Stimulated activated CD8-positive, alpha-beta memory T cell treated with anti-CD3 and anti-CD28 coated beads, Interleukin-4, amount 100 ng/mL, for 4 hours (primary cell): Measurements from ENCODE around the gene IMP4.

Source experiments
- DNase-seq, 2 donors: peaks; one replicate each; pipeline ENCODE4 v3.0.0-alpha.2; 2020; ENCODE audit warnings: low read depth in 2 of 2, low spot score in 1 of 2

IMP4 gene

DNA sequence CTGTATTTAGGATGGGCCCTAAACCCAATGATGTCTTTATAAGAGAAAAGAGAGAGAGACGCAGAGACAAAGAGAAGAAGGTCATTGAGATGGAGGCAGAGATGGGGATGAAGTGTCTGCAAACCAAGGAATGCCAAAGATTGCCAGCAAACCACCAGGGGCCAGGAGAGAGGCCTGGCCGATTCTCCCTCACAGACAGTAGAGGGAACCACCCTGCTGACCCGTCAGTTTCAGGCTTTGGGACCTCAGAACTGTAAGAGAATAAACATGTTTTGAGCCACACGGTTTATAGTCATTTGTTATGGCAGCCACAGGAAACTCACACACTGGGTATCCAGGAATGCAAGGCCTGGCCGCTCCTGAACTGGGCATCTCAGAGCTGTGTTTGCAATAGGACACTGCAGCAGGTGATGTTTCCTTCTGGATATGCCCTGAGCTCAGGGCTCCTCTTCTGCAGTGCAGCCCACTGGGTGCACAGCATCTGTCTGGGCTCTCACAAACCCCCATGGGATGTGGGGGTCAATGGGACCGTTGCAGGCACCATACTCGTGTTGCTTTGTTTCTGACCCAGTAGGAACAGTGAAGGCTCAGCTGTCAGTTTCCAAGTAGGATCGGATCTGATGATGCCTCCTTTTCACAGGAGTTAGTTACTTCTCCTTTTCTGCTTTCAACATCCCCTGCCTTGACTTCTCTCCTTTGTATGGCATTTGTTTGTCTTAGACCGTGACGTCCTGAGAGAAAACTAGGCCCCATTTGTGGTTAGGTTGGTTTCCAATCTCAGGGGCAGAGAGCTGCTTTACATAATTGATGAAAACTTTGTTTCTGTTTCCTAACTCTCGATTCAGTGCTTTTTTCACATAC lies 34.0 kb downstream of the IMP4 start:
- DNase-seq: no peak

DNA sequence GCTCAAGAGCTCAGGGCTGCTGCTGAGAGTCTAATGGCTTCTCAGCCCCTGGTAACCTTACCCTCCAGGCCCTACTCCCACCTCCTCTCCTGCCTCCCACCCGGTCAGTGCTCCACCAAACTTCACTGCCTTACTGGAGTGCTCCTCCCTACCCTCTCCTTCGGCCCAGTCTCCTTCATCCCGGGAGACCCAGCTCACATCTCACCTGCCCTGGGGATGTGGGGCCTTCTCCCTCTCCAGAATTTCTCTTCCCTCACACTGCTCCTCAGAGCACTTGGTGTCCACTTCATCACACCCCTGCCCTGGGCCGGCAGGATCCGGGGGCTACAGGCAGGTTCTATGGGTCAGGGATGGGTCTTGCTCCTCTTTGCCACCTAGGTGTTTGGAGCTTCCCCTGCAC lies 34.8 kb downstream of the IMP4 start:
- DNase-seq: no peak

DNA sequence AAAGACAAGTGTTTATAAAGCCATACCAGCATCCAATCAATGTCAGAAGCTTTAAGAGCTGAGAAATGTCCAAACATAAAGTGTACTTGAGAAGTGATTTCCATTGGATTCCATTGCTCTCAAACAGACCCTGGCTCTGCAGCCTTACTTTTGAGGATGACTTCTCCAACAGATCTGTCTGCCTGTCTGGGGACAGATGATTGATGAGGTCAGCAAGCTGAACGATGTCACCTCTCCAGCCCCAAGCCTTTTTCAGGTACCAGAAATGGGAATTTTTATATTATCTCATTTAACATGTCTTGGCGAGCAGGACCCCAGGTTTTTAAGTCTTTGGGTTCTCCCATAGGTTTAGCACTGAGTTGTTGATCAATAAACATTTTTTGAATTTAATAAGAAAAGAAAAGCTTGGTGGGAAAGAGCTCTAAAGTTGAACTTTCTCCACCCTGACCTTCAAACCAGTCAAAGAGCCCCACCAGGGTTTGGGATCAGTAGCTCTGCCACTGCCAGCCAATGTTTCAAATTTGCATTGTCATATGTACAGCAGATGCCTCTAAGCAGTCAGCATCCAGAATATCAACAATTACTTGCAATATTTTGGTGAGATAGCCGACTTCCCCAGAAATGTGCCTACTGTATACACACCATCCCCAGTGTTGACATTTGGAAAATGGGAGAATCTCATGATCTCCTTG lies 35.7 kb downstream of the IMP4 start:
- DNase-seq: no peak

DNA sequence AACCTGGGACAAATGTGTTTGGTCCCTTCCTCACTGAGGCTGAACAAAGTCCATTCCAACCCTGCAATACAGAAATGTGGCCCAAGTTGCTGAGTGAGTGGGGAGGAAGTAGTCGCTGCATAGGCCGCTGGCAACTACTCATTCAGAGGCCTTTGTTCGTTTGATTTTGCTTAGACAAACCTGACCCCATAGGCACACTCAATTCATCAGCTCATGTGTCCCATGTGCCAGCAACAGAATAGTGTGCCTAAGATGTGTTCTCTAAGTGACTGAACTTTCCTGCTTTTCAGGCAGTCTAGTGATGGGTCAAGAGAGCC lies 36.2 kb downstream of the IMP4 start:
- DNase-seq: no peak

DNA sequence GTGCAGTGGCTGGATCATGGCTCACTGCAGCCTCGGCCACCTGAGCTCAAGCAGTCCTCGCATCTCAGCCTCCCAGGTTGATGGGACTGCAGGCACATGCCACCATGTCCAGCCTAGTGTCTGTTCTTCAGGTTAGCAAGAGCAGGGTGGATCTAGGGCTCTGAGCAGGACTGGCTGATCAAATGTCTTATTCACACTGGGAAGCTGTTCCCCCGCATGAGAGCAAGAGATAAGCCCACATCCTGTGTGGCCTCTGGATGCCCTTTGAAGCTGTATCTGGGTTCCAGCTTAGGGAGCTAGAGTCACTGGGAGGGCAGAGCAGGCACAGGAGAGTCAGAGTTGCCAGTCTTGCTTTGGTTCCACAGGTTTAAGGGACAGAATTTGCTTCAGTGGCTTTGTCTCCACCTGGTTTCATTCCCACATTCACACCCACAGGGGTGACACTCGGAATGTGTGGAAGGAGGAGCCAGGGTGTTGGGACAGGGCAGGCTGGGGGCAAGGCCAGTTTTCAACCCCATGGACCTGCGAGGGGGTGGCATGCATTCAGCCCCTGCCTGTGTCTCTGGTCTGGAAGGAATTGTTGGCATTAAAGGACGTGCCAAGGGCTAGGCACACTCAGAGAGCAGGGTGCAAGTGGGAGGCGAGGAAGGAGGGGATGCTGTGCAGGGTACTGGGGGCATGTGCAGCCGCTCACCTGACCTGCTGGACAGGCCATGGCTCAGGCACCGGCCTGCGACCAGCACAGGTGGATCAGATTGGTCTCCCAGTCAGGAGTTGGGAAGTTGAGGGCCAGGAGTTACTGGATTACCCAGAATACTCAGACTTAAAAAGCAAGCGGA lies 37.6 kb downstream of the IMP4 start:
- DNase-seq: no peak

DNA sequence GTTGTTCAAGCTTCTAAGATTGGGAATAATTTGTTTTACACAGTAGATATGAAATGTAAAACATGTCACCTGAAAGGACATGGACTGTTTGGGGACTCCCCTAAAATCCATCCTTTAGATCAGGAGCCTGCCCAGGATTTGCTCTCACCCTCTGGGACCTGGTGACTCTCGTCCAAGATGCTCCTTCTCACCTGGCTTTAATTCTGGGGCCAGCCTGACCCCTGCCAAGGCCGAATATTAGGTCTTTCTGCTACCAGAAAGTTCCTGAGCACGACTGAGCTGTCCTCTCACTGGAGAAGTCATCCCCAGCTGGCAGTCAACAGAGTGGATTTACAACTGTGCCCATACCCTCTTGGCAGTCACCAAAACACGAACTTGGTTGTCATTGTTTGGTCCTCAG lies 38.4 kb downstream of the IMP4 start:
- DNase-seq: no peak

DNA sequence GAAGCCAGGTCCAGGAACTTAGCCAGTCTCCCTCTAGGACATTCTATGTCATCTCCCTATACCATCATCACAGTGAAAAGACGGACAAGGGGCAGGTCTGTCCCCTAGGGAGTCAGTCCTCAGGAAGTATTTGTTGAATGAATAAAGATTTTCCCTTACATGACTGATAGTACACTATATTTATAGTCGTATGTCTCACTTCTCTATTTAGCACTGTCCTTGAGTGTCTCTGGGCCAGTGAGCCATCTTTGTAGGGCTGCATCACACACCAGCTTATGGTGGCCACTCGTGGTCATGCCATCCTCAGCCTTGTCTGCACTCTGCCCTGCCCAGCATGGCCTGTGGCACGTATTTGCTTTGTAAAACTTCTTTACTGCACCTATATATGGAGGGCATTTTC lies 38.9 kb downstream of the IMP4 start:
- no peak for DNase-seq

DNA sequence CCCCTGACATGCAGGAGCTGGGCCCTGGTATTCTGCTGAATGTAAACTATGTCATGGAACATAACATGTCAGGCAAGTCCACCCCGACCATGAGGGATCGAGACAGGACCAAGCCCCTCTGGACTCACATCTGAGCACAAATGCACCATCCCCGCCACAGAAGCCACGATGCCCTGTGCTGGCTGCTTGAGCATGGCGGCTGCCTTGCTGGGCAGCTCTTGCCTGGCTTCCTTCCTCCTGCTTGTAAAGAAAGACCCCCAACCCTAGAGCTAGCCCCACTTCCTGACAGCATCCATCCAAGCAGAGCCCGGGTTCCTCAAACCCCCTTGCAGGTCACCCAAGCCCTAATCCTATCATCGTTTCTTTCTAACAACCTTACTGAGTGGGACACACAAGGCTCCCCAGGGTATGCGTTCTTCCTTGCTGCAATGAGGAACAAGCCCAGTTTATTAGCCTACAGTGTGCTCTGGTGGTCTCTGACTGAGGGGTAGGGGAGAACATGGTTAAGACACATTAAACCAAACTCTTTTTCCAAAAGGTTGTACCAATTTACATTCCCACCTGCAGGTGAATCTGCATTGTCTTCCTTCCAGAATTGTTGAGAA lies 39.7 kb downstream of the IMP4 start:
- no peak for DNase-seq

DNA sequence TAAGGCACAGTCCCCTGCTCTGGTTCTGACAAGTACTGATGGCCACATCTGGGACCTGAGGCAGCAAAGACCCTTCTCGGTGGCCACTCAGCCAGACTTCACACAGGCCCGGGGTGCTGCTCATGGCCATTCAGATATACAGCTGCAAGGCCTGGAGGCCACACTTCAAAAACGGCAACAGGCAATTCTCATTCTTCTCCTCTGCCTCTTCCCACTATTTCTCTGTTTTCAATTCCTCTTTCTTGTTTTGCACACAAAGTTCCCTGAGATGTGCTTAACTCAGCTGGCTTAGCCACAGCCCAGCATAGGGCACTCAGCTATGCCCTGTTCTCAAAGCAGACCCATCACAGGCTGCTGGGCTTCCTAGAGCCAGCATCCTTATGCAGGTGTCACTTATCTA lies 43.0 kb downstream of the IMP4 start:
- DNase-seq: no peak

DNA sequence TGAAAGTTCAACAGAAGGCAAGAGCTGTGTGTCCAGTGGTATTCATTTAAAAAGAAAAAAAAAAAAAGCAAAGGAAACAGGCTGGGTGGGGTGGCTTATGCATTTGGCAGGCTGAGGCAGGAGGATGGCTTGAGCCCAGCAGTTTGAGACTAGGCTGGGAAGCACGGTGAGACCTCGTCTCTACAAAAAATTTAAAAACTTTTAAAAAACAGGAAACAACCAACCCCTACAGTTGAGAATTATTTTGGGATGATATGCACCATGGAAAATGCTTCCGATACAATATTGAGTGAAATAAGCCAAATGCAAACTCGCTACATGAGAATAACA lies 44.3 kb downstream of the IMP4 start:
- no peak for DNase-seq

DNA sequence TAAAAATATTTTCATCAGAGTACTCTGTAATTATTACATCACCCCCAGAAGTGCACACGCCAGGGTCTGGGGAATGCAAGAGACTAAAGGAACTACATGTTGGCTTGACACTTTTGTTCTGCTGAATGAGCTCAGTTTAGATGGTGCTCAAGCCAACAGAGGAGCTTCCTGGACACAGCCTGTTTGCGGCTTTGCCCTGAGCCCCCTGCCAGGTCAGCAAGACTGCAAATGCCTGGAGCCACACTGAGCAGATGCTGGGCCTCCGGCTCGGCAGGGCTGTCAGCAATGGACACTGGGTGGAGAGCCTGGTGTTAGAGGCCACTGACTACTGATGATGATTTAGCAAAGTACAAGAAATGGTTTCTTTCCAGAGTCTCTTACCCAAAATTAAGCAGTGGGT lies 45.1 kb downstream of the IMP4 start:
- DNase-seq: no peak

DNA sequence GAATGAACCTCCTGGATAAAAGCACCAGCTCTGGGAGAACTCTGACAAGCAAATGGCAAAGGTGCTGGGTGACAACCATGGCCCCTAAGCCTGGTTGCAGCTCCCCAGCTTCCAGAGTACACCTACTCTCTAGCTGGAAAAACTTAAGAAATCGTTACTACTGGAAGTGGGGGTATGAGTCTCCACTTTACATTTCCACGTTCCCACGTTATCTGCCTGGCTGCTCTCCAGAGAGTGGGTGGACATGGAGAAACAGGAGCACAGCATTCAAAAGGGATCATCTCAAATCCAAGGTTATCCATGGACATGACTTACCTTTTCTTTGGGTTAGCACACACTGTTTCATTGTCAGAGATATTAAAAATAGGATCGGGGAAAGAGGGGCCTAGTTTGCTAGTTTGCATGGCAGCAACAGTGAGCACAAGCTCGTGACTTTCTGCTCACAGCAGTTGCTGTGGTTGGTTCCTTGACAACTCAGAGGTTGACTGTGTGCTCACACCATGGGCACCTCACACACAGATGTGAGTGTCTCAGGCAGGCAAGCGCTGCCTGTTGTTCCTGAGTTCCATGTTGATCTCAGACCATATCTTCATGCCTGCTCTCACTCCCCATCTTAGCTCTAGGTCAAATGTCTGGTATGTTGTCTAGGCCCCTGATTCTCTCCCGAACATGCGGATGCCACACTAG lies 45.7 kb downstream of the IMP4 start:
- no peak for DNase-seq

DNA sequence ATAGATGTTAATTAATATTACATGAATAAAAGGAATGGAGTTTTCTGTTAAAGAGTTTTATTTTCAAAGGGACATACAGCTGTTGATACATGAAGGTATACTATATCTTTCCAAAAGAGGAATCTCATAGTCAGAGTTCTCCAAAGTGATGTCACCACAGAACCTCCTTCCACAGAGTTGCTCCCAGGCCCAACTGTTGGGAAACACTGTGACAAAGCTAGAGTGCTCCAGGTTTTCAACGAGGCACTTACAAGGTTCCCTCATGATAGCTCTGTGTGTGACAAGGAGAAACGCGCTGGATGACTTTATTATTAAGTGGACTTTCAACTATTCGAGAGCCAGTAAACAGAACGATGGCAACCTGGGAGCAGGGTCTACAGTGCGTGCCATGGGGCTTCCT lies 46.7 kb downstream of the IMP4 start:
- DNase-seq: no peak

DNA sequence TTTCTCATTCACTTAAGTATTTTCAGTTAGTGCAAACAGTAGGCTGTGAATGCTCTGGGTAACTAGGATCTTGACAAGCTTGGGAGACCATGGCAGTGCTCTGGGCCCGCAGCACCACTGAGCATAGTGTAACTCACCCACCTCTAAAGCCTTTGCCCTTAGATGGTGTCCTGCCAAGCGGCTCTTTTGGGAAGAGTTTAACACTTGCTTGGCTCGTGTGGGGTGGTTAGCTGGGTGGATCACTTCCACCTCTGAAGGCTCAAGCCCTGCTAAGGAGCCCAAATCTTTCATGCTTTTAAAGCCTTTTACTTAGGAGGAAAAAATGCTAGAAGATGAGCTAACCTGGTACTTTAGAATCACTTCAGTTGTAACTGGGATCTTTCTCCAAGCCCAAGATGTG lies 47.1 kb downstream of the IMP4 start:
- DNase-seq: no peak

DNA sequence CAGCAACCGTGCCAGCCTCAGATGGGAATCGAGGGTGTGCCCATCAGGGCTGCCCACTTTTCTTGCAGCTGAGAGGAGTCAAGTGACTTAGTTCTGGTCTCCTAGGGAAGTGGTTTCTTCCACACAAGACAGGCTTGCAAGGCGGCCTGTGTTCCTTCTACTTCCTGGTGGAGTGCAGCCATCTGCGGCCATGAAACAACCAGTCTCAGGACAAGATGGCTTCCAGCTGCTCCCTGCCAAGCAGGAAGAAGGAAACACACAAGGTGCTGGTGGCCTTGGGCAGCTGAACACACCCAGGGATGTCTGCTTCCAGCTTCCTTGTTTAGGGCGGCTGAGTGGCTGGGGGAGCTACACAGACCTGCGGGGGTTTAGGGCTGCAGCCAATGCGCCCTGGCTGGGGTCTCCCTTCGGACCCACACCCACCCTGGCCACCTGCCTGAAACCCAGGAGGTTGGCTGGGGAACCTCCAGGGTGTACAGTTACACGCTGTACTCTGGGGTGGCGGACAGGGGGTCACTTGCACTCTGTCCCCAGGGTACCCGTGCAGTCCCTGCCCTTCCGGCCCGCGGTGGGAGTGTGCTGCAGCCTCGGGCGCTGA lies 47.9 kb downstream of the IMP4 start:
- DNase-seq: no peak

DNA sequence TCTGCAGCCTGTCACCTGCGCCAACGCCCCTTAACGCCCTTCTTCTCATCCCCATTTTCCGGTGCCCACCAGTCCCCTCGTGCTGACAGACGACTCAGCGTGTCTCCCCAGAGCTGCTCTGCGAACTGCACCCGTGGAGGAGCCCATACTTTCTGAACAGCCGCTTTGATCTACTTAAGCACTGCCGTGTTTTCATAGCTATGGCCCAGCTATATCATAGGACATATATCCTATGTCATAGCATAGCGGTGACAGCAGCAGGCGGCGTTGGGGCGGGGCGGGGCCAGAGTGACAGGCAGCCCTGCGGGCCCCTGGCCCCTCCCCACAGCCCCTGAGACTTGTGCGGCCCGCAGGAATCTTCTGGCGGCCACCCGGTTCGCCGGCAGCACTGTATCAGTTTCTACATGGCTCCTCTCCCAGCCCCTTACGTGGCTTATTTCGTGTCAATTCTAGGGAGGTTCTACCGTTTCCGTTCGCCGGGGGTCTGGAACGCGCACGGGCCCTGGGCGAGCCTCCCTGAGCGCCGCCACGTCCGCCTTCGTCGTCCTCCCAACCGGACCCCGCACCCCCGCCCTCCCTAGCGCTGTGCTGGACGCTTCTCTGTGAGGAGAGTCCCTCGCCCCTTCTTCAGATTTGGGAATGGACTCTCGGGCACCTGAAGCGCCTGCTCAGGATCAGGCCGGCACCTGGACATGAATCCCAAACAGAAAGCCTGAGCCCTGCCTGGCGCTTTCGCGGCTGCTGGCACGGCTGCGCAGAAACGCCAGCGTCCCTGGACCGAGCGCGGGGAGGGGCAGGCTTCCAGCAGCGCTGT lies 48.6 kb downstream of the IMP4 start:
- DNase-seq: no peak

DNA sequence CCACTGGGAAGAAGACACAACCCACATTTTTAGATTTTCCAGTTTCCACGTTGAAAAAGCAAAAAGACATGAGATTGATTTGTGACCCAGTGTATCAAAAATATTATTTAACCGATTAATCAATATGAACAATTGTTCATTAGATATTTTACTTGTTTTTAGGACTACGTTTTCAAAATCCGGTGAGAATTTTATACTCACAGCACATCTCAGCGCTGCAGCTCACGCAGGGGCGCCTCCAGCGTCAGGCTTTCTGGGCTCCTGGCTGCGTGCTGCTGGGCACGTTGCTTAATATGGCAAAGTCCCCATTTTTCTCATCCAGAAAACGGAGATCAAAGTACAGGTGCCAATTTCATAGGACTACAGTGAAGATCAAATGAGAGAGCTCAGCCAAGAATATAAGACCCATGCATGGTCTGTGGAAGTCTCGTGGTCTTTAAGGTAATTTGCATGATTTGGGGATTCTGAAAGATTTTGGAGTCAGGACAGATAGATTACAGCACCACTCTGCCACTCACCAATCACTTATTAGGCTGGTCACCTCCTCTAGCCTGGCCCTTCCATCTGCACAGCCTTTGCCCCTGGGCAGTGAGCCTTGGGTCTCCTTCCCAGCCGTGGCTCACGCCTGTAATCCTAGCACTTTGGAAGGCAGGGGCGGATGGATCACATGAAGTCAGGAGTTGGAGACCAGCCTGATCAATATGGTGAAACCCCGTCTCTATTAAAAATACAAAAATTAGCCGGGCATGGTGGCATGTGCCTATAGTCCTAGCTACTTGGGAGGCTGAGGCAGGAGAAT lies 49.4 kb downstream of the IMP4 start:
- DNase-seq: no peak

DNA sequence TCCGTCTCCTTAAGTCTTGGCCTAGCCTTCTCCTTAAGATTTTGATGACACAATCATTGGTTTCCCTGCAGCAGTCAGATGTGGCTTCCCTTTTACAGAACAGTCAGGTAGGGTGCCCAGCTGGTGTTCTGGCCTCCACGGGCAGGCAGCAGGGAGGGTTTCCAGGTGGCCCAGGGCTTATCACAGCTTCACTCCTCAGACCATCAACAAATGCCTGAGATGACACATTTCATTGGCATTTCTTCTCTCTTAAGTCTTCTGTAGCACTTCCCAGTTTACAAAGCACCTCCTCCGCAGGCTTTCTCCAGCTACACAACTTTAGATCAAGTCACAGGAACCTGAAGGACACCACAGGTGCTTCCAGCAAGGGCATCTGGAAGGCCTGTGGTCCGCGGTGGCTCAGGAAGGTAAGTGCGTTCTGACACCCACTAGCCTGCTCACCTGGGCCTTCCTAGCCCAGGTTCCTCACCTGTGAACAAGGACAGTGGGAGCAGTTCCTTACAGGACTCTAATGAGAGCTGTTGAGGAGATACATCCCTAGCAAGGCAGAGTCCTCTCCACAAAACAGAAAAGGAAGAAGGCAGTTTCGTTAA lies 50.7 kb downstream of the IMP4 start:
- no peak for DNase-seq
